Fibroblast of pulmonary artery (primary cell): Measurements from ENCODE around the gene PPP1R1C.
A peak's percentile ranks its signal among the peaks of the same experiment; 100 is the strongest.
"Not testable (repeated sequence)": the region's sequence is repeated elsewhere in the genome, so short reads cannot be mapped to it uniquely, and the experiment has no call there.

Experiments used
- DNase-seq: peaks from one replicate; pipeline ENCODE4 v3.0.0-alpha.2; 2010; ENCODE audit warnings: low read depth
- H3K4me3 ChIP-seq: replicated peaks from 2 replicates; pipeline ENCODE4 v1.5.1; 2011; ENCODE audit warnings: low read depth, mild to moderate bottlenecking, control low read depth, low read length, moderate library complexity
- CTCF ChIP-seq: IDR thresholded peaks from 2 replicates; pipeline ENCODE4 v1.5.1; 2011; ENCODE audit warnings: mild to moderate bottlenecking, control low read depth, low read length, inconsistent platforms; ENCODE audit errors: missing control alignments

Gene PPP1R1C

GRCh38 chr2:181955010-181955409 is 30.6 kb upstream of the PPP1R1C start:
- no peak for TF ChIP-seq CTCF
- no peak overlapping the region for H3K4me3 ChIP-seq
- peak; percentile 57 for DNase-seq

- not testable (repeated sequence) for DNase-seq, H3K4me3 ChIP-seq
Measured at GRCh38 chr2:181955866-181956265, 29.8 kb upstream of the PPP1R1C start.

GRCh38 chr2:181957668-181958067 is 28.0 kb upstream of the PPP1R1C start:
- TF ChIP-seq CTCF = no peak
- no peak for DNase-seq
- H3K4me3 ChIP-seq = no peak overlapping the region

- no peak for TF ChIP-seq CTCF
- H3K4me3 ChIP-seq = no peak overlapping the region
- no peak for DNase-seq
Measured at GRCh38 chr2:181958726-181959125, 26.9 kb upstream of the PPP1R1C start.

- TF ChIP-seq CTCF = no peak
- no peak overlapping the region for H3K4me3 ChIP-seq
- DNase-seq = peak; percentile 9
Measured at GRCh38 chr2:181959508-181959907, 26.1 kb upstream of the PPP1R1C start.

- H3K4me3 ChIP-seq, DNase-seq: not testable (repeated sequence)
Measured at GRCh38 chr2:181961167-181961566, 24.5 kb upstream of the PPP1R1C start.

- no peak for DNase-seq
- TF ChIP-seq CTCF = no peak
- no peak overlapping the region for H3K4me3 ChIP-seq
Measured at GRCh38 chr2:181962142-181962541, 23.5 kb upstream of the PPP1R1C start.

GRCh38 chr2:181970160-181970794 is 15.4 kb upstream of the PPP1R1C start:
- no peak for TF ChIP-seq CTCF
- no peak for DNase-seq
- no peak overlapping the region for H3K4me3 ChIP-seq
